H9 (cell line): Measurements from ENCODE around the gene CACNA1D. TPM values are rescaled to one million over a fixed set of nuclear protein-coding genes. Genes with fewer than 3 reads are reported as not detected.
A peak's percentile ranks its signal among the peaks of the same experiment; 100 is the strongest.

Source experiments
- DNase-seq: peaks from one replicate; pipeline ENCODE4 v3.0.0-alpha.2; 2017
- H2AFZ ChIP-seq: one replicate; pipeline ENCODE4 v1.6.1; 2013; ENCODE audit warnings: mild to moderate bottlenecking, low read length, control low read depth, moderate library complexity
- H2AK5ac ChIP-seq: 2 replicates; pipeline ENCODE4 v1.6.1; 2013; ENCODE audit warnings: low read length, control low read depth, mixed read lengths; ENCODE audit not compliant: insufficient read length
- H2BK120ac ChIP-seq: one replicate; pipeline ENCODE4 v1.6.1; 2013; ENCODE audit warnings: low read depth, mild to moderate bottlenecking, low read length, control low read depth, inconsistent platforms; ENCODE audit not compliant: poor library complexity, severe bottlenecking
- H2BK12ac ChIP-seq: 2 replicates; pipeline ENCODE4 v1.6.1; 2013; ENCODE audit warnings: low read length, control low read depth, mixed read lengths, low read depth; ENCODE audit not compliant: insufficient read length
- H2BK15ac ChIP-seq: 2 replicates; pipeline ENCODE4 v1.6.1; 2013; ENCODE audit warnings: low read depth, low read length, control low read depth
- H2BK20ac ChIP-seq: one replicate; pipeline ENCODE4 v1.6.1; 2013; ENCODE audit warnings: low read depth, mild to moderate bottlenecking, low read length, control low read depth, inconsistent platforms; ENCODE audit not compliant: poor library complexity, severe bottlenecking
- H2BK5ac ChIP-seq: 2 replicates; pipeline ENCODE4 v1.6.1; 2013; ENCODE audit warnings: low read length, control low read depth, mixed read lengths; ENCODE audit not compliant: insufficient read length
- H3K14ac ChIP-seq: 2 replicates; pipeline ENCODE4 v1.6.1; 2013; ENCODE audit warnings: low read length, control low read depth; ENCODE audit not compliant: insufficient read depth
- H3K18ac ChIP-seq: 2 replicates; pipeline ENCODE4 v1.6.1; 2013; ENCODE audit warnings: low read depth, mild to moderate bottlenecking, mixed read lengths, low read length, control low read depth; ENCODE audit not compliant: insufficient read length
- H3K23ac ChIP-seq: 2 replicates; pipeline ENCODE4 v1.6.1; 2013; ENCODE audit warnings: low read length, control low read depth, mixed read lengths, low read depth; ENCODE audit not compliant: insufficient read length
- H3K23me2 ChIP-seq: 2 replicates; pipeline ENCODE4 v1.6.1; 2013; ENCODE audit warnings: low read depth, mild to moderate bottlenecking, mixed read lengths, low read length, control low read depth; ENCODE audit not compliant: insufficient read length, poor library complexity, severe bottlenecking
- H3K27ac ChIP-seq: 2 replicates; pipeline ENCODE4 v1.5.1; 2013; ENCODE audit warnings: low read length, control low read depth, mixed read lengths, low read depth; ENCODE audit not compliant: insufficient read length
- H3K27me3 ChIP-seq: 2 replicates; pipeline ENCODE4 v1.6.1; 2013; ENCODE audit warnings: low read length, control low read depth, inconsistent platforms; ENCODE audit not compliant: insufficient read depth
- H3K4ac ChIP-seq: 2 replicates; pipeline ENCODE4 v1.6.1; 2013; ENCODE audit warnings: low read depth, mild to moderate bottlenecking, control low read depth, inconsistent platforms, low read length, moderate library complexity
- H3K4me1 ChIP-seq: 2 replicates; pipeline ENCODE4 v1.6.1; 2013; ENCODE audit warnings: low read length, control low read depth, inconsistent platforms; ENCODE audit not compliant: insufficient read depth
- H3K4me2 ChIP-seq: 2 replicates; pipeline ENCODE4 v1.6.1; 2013; ENCODE audit warnings: low read length, control low read depth, mixed read lengths; ENCODE audit not compliant: insufficient read length, insufficient read depth
- H3K56ac ChIP-seq: 2 replicates; pipeline ENCODE4 v1.6.1; 2013; ENCODE audit warnings: low read depth, mild to moderate bottlenecking, mixed read lengths, low read length, control low read depth; ENCODE audit not compliant: insufficient read length
- H3K79me1 ChIP-seq: 2 replicates; pipeline ENCODE4 v1.6.1; 2013; ENCODE audit warnings: low read depth, mild to moderate bottlenecking, moderate library complexity, low read length, control low read depth, inconsistent platforms; ENCODE audit not compliant: insufficient read depth, poor library complexity, severe bottlenecking
- H3K79me2 ChIP-seq: 2 replicates; pipeline ENCODE4 v1.6.1; 2013; ENCODE audit warnings: low read length, control low read depth, inconsistent platforms; ENCODE audit not compliant: insufficient read depth
- H3K9ac ChIP-seq: 2 replicates; pipeline ENCODE4 v1.6.1; 2013; ENCODE audit warnings: low read length, control low read depth, mixed read lengths; ENCODE audit not compliant: insufficient read length; ENCODE audit errors: extremely low read depth
- H3K9me3 ChIP-seq: one replicate; pipeline ENCODE4 v1.6.1; 2013; ENCODE audit warnings: low read depth, low read length, inconsistent platforms; ENCODE audit not compliant: control insufficient read depth
- H3T11ph ChIP-seq: one replicate; pipeline ENCODE4 v1.6.1; 2013; ENCODE audit warnings: mild to moderate bottlenecking, low read length, control low read depth, inconsistent platforms
- H4K20me1 ChIP-seq: one replicate; pipeline ENCODE4 v1.6.1; 2013; ENCODE audit not compliant: control insufficient read depth, insufficient read length, insufficient read depth
- H4K5ac ChIP-seq: 2 replicates; pipeline ENCODE4 v1.6.1; 2013; ENCODE audit warnings: low read depth, mild to moderate bottlenecking, mixed read lengths, low read length, control low read depth; ENCODE audit not compliant: insufficient read length
- H4K8ac ChIP-seq: replicated peaks from 2 replicates; pipeline ENCODE4 v1.6.1; 2013; ENCODE audit warnings: low read length, control low read depth, mixed read lengths, low read depth; ENCODE audit not compliant: insufficient read length
- H4K91ac ChIP-seq: 2 replicates; pipeline ENCODE4 v1.6.1; 2013; ENCODE audit warnings: low read depth, mild to moderate bottlenecking, moderate library complexity, mixed read lengths, low read length, control low read depth; ENCODE audit not compliant: insufficient read length
- H3K27ac Mint-ChIP-seq, 3 experiments: 2 replicates in 2 of 3; 3 replicates in 1 of 3; pipeline ENCODE4 v1.8.0; 2020 to 2021; ENCODE audit warnings: mixed read lengths in 3 of 3, mild to moderate bottlenecking in 1 of 3, moderate library complexity in 1 of 3
- H3K27me3 Mint-ChIP-seq: 2 replicates; pipeline ENCODE4 v1.8.0; 2021; ENCODE audit warnings: low read depth, mild to moderate bottlenecking, moderate library complexity, mixed read lengths
- H3K36me3 Mint-ChIP-seq, 3 experiments: 2 replicates in 2 of 3; 3 replicates in 1 of 3; pipeline ENCODE4 v1.8.0; 2020 to 2021; ENCODE audit warnings: low read depth in 3 of 3, mixed read lengths in 3 of 3; ENCODE audit not compliant: insufficient read depth in 1 of 3
- H3K4me1 Mint-ChIP-seq, 2 experiments: 2 replicates each; pipeline ENCODE4 v1.8.0; 2020; ENCODE audit warnings: mixed read lengths in 2 of 2
- H3K4me3 Mint-ChIP-seq, 2 experiments: 2 replicates in 1 of 2; 3 replicates in 1 of 2; pipeline ENCODE4 v1.8.0; 2020 to 2021; ENCODE audit warnings: mild to moderate bottlenecking in 2 of 2, mixed read lengths in 2 of 2, moderate library complexity in 1 of 2
- H3K9me3 Mint-ChIP-seq, 2 experiments: 2 replicates in 1 of 2; 3 replicates in 1 of 2; pipeline ENCODE4 v1.8.0; 2020; ENCODE audit warnings: mild to moderate bottlenecking in 2 of 2, mixed read lengths in 2 of 2, moderate library complexity in 1 of 2
- CTCF ChIP-seq: fragments of 200-600 bp; sonication (generic); conservative IDR thresholded peaks from 3 replicates; pipeline ENCODE4 v1.8.0; 2021; ENCODE audit warnings: antibody characterized with exemption, mild to moderate bottlenecking
- WGBS: extraction: QIAGEN DNeasy Blood & Tissue Kit; methylation state at CpG from one replicate; pipeline ENCODE4 v1.1.7; 2013; ENCODE audit warnings: missing lambda C conversion rate, low lambda C conversion rate, mixed read lengths; ENCODE audit not compliant: insufficient read length; ENCODE audit errors: extremely low coverage; 5-methylcytosine and 5-hydroxymethylcytosine counted together
- total RNA-seq: library from RNA; stranded (reverse); gene quantifications from 2 replicates; pipeline ENCODE4 v1.2.1, GENCODE V29; 2021

The CACNA1D gene
- total RNA-seq, 1 experiment from 2014 or later = 3.5 TPM

DNA sequence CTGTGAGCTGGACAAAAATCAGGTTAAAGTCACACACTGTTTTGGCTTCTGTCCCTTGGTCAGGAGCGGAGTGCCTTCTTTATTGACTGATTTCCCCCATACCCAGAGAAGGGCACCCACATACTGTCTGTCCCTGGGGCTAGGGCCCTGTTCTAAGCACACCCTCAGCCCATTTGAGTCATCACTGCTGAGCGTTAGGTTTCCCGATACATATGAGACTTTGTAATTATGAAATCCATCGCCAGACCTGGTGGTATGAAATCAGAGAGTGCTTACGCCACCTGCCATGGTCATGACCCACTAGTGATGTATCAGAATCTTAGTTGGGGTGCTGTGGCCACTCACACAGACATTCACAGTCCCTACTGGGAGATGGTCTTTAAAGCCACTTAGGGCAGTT lies 255.0 kb downstream of the CACNA1D start:
- H3K27me3 Mint-ChIP-seq = peaks cover 37% of the 10 kb centered on the region
- no peaks in the 10 kb centered on the region for H3K27me3 ChIP-seq
- H4K5ac ChIP-seq = no peak overlapping the region
- no peak overlapping the region for H3K27ac ChIP-seq
- no peak overlapping the region for H3K23ac ChIP-seq
- H3K27ac Mint-ChIP-seq = peak overlapping the region in 2 of 3 experiments; percentile 86 to 95; a peak in 4 of 7 replicates
- H4K20me1 ChIP-seq = no peaks in the 10 kb centered on the region
- H3K36me3 Mint-ChIP-seq = peaks cover 0 to 2% (median 0%) of the 10 kb centered on the region in 3 experiments; a peak in 3 of 7 replicates
- peaks cover 37 to 57% of the 10 kb centered on the region in 2 experiments for H3K4me1 Mint-ChIP-seq
- no peak overlapping the region for H3K56ac ChIP-seq
- H3T11ph ChIP-seq = no peak overlapping the region
- no peak overlapping the region for H3K4ac ChIP-seq
- no peak overlapping the region for H3K9ac ChIP-seq
- H2BK15ac ChIP-seq = no peak overlapping the region
- no peak overlapping the region for H2BK5ac ChIP-seq
- no peak overlapping the region for H2AK5ac ChIP-seq
- no peaks in the 10 kb centered on the region for H3K79me1 ChIP-seq
- H3K23me2 ChIP-seq = no peaks in the 10 kb centered on the region
- WGBS = no CpG with 5 or more reads among the region's 5 CpGs
- no peaks in the 10 kb centered on the region for H3K79me2 ChIP-seq
- H3K9me3 Mint-ChIP-seq = no peaks in the 10 kb centered on the region
- no peak overlapping the region for H2AFZ ChIP-seq
- H4K8ac ChIP-seq = no peak overlapping the region
- H2BK12ac ChIP-seq = no peak overlapping the region
- H2BK20ac ChIP-seq = no peak overlapping the region
- H2BK120ac ChIP-seq = no peak overlapping the region
- H3K18ac ChIP-seq = no peak overlapping the region
- H3K4me2 ChIP-seq = no peak overlapping the region
- H3K14ac ChIP-seq = no peak overlapping the region
- H3K4me3 Mint-ChIP-seq = peak overlapping the region in 1 of 2 experiments; percentile 22; a peak in 2 of 5 replicates
- no peaks in the 10 kb centered on the region for H3K9me3 ChIP-seq
- no peak overlapping the region for H4K91ac ChIP-seq
- DNase-seq = no peak
- no peak for TF ChIP-seq CTCF
- peaks cover 16% of the 10 kb centered on the region; the same call in 1 of the 2 replicates for H3K4me1 ChIP-seq
